HG02588 (cell line): ENCODE data around the gene DGKB.
"Not testable (repeated sequence)": the region's sequence is repeated elsewhere in the genome, so short reads cannot be mapped to it uniquely, and the experiment has no call there.

ENCODE experiments used
- ATAC-seq: cut with Tn5 transposase; IDR thresholded peaks from one replicate; pipeline ENCODE4 v1.9.1; 2021; ENCODE audit warnings: mild to moderate bottlenecking, moderate library complexity; ENCODE audit not compliant: unreplicated experiment

The DGKB gene

DNA sequence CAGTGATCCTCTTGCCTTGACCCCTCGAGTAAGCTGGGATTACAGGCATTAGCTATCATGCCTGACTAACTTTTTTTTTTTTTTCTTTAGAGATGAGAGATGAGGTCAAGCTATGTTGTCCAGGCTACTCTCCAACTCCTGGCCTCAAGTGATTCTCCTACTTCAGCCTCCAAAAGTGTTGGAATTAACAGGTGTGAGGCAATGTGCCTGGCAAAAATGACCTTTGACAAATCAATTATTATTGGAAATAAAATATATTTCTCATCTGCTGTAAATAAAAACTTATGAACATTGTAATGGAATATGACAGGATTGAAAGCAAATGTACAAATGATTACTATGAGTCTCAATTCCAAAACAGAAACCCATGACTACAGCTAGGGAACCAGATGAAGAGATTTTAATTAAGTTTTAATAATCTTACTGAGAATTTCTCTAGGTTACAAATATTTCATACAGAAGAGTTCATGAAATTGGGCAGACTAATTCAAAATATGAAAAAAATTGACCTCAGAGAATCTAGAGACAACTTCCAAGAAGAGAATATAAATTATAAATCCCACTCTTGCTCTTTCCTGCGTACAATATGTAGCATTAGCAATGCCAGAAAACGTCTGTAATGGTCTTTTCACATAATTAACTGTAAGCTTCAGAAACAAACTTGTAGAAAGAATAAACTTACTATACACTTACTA is 414.7 kb downstream of the DGKB start:
- ATAC-seq, result no peak

- no peak for ATAC-seq
Observed at GRCh38 chr7:14483663-14484062, 418.9 kb downstream of the DGKB start.

DNA sequence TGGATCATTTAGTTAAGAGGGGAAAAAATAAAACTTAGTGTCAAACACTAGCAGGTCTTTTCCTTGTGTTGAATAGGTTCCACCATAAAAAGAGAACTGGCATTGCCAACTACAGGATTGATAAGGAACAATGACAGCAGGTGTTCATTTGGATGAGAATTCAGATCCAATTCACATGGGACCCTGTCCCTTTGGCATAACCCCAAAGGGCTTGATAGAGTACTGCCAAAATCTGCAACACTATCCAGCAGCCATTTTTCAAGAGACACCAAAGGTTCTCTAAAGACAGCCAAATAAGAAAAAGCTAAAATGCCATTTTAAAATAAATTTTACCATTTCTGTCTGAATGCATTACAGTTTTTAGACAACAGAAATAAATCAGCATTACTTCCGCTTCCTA is 422.3 kb downstream of the DGKB start:
- ATAC-seq, result no peak

DNA sequence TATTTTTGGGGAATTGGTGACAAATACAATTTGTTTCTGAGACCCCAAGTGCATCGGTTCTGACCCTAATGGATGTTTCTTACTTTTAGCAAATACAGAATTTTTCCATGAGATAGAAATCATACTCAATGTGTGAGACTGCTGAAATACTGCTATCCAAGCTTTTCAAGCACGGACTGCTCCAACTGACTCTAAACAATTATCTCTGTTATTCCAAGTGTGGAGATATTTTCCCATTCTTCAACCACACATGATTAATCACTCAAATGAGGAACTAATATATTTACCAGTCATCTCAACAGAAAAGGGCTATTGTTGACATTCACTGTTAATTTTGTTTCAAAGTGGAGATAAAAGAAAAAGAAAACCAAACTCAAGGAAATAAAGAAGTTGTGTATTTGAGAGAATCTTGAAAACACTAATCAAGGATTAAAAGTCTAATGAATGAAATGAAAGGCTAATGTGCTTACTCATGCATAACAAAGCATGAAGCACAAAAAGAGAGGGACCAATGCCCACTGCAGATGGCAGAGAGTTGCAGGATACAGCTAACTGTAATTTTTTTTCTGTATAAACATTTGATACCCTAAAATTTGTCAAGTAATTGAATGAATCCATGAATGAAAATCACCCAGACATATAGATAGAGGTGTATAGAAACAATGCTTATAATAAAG is 423.6 kb downstream of the DGKB start:
- no peak for ATAC-seq

GRCh38 chr7:14461716-14462115 is 440.8 kb downstream of the DGKB start:
- ATAC-seq, result not testable (repeated sequence)

DNA sequence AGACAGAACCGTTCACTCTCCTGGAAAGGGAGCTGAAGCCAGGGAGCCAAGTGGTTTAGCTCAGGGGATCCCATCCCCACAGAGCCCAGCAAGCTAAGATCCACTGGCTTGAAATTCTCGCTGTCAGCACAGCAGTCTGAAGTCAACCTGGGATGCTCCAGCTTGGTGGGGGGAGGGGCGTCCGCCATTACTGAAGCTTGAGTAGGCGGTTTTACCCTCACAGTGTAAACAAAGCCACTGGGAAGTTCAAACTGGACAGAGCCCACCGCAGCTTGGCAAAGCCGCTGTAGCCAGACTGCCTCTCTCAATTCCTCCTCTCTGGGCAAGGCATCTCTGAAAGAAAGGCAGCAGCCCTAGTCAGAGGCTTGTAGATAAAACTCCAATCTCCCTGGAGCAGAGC is 443.7 kb downstream of the DGKB start:
- ATAC-seq, result not testable (repeated sequence)

GRCh38 chr7:14457568-14458453 is 444.7 kb downstream of the DGKB start:
- ATAC-seq, result peak; percentile 65

DNA sequence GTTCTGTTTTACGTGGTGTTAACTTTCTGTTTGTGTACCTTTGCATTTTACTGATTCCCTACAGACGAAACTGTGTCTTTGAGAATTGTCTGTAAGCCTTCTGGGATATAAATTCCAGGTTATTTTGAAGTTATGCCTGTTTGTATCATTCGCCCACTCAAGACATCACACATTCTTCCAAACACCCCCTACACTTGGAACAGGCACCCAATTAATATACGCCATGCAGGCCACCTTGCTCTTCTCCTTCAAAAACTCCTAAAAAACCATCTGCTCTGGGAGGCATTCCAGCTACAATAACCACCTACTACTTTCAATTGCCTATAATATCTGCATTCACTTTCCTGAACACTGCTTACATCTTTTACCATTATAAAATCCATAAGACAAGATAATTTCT is 453.3 kb downstream of the DGKB start:
- no peak for ATAC-seq

DNA sequence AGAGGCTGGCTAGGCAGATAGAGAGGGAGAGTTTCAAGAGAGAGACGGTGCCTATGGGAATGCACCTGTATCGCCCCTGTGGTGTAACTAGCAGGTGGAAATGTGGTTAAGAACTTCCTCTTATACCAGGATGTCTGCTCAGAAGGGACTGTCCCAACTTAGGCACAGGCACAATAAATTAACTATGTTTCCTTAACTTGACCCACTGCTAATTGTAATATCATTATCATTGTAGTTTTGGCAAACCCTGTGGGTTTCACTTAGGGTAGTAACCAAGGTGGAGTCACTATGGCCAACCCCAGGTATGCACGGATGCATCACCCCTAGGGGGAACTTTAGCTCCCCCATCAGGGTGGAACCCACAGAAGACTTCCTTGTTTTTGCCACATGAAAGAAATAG is 455.7 kb downstream of the DGKB start:
- ATAC-seq, result peak; percentile 54

DNA sequence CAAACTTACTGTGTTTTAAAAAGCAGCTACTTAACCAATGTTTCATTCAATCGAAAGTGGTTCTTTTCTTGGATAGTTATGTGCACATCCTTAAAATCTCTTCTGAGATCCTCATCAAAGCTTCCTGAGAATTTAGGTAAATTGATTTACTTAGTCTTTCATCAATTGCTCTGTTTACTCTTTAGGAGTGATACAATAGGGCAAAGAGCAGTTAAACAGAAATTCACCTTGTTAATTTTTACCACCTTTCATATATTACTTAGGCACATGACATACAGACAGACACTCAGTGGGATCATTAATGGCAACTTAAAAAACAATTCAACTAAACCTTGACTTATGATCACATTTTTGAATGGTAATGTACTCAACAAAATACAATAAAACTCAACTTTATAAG is 456.3 kb downstream of the DGKB start:
- ATAC-seq, result no peak

DNA sequence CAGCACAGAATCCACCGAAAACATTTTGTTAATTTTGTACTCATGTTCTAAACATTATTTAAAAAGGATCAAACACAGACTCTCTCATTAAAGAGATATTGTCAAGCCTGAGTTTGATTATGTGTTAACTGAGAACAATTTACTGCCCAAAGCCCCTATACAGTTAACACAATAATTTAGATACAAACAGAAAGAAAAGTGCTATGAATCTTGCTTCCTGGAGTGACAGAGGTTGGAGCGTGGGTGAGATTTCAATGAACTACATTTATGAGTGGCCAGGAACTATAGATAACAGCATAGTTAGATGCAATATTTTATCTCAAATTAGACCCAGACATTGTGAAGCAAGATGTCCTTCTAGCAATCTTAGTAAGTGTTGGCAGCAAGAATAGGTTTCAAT is 464.2 kb downstream of the DGKB start:
- no peak for ATAC-seq

DNA sequence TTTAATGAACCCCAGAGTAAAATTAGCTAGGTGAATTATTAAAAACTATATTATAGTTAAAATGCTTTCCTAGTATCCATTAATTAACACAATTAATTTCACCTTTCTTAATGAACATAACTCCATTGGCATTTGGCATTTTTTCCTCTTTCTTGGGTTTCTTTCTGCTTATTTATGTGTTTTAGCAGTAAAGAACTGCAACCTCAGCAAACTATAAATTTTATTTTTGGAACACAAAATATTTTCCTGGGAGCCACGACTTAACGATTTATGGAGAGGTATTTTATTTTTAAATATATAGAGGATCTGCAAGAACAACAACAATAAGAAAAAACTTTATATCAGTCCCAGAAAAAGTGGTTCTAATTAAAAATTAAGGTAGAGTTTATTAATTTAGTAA is 465.7 kb downstream of the DGKB start:
- ATAC-seq, result no peak

DNA sequence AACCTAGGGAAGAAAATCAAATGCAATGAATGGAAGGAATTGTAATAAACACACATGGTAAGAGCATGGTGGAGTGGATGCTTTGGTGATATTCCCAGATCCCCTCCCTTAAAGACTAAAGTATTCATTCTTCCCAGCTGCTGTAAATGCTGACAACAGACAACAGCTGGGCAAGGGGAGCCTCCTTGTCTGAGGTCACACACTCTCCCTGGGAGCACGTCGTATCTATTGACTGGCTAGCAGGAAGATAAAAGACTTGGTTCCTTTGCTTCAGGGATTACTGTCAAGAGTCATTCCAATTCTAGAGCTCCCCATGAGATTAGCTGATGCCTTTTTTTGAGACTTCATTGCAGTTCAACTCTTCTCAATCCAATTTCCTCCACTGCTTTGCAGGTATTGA is 469.6 kb downstream of the DGKB start:
- no peak for ATAC-seq

GRCh38 chr7:14430926-14431325 is 471.6 kb downstream of the DGKB start:
- ATAC-seq, result no peak

GRCh38 chr7:14425559-14425958 is 477.0 kb downstream of the DGKB start:
- ATAC-seq, result no peak

DNA sequence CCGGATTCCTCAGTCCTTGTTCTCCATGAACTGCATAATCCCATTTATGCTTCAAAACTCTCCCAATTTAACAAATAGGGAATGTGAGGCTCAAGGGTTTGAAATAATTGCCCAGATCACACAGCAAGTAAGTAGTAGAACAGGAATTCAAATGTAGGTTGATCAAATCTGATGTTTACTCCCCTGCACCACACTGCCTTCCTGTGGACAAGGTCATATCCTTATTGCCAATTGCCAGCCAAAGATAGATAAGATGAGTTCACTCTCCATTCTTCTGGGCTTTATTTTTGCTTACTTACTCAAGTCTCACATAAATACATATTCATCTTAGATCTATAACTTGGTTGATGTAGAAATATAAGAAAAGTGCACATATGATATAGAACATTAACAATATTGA is 477.9 kb downstream of the DGKB start:
- no peak for ATAC-seq

DNA sequence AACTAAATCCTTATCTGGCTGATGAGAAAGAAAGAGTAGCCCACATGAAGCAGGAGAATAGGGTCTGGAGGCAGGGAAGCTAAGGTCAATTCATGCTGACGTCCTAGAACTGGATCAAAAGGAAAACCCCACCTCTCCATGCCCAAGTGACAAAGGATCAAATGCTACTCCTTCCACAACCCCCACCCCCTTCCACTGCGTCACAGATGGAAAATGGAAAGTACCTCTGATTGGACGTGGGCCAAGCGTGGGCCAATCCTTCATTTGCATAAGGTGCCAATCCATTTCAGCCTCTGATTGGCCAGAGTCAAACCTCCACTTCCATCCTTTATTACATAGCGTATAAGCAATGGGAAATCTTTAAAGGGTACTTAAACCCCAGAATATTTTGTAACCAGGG is 481.8 kb downstream of the DGKB start:
- no peak for ATAC-seq

DNA sequence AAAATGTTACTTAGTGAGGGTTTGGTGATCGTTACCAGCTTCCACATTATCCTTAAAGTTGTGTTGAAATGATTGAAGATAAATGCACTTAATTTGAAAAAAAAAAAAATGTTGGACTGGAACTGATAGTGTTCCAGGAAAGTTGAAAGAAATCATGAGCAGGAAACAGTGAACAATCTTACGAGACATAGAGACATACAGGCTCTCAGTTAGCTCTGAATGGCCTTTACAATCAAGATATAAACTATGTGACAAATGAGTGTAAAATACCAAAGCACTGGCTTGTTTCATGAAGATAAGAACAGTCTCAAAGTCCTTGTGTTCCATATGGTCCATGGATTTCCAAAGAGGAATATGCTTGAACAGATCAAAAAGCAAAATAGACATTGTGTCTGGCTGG is 483.0 kb downstream of the DGKB start:
- no peak for ATAC-seq

DNA sequence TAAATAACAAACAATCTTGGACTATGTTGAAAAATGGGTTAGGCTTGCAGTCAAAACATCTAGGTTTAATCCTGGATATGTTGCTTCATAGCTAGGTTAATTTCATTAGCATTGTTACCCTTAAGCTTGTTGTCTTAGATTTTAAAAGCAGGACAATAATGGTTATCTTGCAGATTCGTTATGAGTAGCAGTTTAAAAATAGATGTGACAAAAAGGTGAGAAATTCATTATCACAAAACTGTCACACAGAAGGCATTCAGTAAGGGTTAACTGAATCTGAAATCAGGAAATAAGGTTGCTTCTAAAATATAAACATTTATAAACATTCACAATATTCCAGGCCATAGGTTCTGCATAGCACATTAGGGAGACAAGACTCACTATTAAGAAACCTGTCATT is 483.9 kb downstream of the DGKB start:
- no peak for ATAC-seq

DNA sequence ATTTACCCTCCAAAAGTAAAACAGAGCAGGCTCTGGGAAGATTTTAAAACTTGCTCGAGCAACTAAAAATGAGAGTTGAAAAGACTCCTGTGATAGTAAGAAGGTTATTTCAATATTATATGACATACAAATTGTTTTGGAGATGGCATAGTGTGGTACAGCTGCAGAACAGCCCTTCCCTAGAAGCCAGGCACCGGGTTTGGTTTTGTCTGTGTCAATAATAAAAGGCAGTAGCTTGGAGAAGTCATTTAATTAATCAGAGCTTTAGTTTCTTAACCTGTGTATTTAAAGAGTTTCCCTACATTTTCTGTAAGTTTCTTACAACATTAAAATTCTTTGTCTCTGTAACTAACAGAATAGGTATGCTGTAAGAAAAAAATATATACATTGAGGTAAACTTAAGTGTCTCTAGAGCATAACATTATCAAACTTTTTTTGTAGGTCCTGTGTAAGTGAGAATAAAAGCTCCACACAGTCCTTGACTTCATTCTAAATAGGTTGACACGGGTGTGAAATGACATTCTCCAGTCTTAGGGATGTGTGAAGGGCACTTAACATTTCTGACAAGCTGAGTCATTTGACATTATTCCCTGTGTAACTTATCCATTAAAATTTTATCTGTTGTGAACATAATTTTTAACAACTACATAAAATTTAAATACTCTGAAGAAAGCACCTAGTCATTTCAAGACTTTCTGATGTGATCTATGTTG is 488.1 kb downstream of the DGKB start:
- no peak for ATAC-seq
